Inflammatory macrophage (primary cell): ENCODE measurements around the gene GALNT10.

Experiments used
- DNase-seq, 2 donors: peaks; one replicate each; pipeline ENCODE4 v3.0.0-alpha.2; 2020 to 2022

Gene GALNT10

DNA sequence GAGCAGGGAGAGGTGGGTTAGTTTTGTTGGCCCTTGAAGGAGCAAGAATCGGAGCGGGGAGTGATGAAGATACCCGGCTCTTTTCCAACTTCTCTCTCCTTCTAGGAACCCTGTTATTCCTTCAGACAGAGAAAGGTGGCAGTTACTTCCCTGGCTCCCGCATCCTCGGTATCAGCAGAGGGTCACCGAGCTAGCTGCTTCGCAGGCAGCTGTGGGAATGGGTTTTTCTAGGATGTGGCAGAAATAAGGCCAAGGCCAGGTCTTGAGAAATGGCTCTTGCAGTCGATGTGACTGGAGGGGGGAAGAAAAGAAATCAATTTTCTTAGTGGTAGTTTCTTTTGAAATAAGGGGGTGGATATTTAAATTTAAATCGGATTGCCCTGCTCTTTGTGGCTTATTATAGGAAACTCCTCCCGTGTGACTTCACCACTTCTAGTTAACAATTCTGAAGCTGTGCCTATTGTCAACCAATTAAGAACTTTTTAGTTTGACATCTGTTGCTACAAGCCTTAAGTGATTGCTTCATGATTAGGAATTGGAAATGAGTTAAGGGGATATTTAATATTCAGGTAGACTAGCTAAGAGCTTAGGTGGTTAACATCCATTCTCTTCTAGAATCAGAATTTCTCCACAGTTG lies 256.7 kb downstream of the GALNT10 start:
- DNase-seq: peak in 1 of 2 donors; percentile 24

DNA sequence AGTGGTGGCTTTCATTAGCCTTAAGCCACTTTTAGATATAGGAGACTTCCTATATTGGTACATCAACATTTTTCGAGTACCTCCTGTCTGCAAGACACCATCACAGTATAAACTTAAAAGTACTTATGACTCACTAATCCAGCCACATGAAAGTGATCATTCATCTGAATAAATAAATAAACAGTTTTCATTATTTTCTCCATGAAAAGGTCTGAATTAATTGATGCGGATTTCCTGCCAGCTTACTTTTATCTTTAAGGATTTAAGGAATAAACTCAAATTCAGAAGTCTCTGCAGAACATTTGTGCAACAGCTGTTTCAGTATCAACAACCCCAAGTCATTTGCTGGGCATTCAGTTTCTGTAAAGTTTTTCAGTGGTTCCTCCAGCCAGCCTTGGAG lies 259.3 kb downstream of the GALNT10 start:
- DNase-seq: no peak

DNA sequence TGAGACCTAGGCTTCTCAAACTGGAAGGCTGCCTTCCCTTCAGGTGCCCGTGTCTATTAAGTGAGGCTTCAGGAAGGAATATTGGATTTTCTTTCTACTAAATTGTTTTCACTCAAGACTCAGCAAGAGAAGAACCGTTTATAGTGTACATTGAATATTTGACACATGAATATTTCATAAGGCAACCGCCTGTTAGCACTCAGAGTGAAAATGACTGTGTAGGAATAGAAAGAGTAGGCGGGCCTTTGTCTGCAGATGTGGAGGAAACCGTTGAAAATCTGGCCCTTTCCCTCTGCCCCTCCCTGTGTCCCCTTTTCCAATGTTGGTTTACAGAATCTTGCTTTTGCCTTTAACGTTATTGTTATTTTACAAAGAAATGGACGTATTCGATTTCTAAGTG lies 261.4 kb downstream of the GALNT10 start:
- DNase-seq: no peak

DNA sequence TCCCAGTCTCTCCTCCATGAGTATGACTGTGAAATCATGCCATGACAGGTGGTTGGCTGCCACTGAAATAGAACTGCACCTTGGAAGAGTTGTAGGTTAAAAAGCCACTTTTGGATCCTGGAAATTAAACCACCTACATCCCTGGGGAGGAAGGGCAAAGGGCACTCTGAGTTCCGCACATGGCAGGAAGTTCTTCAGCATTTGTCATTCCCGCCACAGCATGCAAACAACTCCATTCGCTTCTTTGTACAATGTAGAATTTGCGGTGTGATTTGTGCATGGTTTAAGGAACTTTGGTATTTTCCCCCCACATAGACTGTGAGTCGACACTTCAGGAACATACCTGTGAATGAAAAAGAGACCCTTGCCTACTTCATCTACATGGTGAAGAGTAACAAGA lies 265.1 kb downstream of the GALNT10 start:
- no peak for DNase-seq

DNA sequence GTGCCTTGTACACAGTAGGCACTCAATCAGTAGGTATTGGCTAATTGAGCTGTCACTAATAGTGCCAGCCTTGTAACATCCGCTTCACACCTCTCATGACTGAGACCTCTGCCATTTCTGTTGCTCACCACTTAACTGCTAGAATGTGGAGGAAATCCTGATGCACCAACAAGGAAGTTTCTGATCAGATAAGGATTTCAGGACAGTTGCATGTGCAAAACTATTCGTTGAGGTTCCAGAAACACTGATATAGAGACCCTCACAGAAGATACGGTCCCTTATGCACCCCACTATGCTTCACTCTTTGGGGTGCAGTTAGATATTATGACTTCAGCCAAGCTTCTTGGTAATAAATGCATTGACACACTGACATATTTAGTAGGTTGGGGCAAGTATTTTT lies 266.0 kb downstream of the GALNT10 start:
- no peak for DNase-seq

DNA sequence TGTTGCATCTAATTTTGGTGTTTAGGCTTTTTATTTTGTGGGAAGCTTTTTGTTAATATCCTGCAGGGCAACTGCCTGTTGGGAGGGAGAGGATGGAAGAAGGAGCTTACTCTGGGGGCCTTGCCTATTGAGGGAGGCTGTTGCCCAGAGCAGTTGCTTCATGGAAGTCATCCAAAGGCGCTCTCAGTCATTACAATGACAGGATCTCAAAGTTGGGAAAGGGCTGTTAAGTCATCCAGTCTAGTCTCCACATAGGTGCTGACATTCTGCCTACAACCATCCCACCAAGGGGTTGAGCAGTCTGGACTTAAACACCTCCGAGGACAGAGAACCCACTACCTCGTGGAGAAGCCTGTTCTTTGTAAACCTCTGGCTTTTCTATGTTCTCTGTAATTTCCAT lies 268.5 kb downstream of the GALNT10 start:
- DNase-seq: no peak

DNA sequence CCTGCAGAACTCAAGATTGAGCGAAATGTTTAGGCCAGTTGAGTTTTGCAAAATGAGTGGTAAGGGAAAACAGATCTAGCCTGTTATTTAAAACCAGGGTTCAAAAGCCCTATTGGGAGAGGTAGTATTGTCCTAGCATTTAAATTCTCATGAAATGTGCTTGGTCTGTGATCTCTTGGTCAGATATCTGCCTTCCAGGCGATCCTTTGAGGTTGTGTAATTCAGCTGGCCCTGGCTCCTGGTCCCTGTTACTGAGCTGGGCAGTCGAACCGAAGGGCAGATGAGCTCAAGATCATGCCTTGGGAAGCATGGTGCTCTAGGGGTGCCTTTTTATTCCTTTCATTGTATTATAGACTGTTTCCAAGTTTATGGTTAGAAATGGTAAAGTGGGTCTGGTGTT lies 269.6 kb downstream of the GALNT10 start:
- DNase-seq: no peak

DNA sequence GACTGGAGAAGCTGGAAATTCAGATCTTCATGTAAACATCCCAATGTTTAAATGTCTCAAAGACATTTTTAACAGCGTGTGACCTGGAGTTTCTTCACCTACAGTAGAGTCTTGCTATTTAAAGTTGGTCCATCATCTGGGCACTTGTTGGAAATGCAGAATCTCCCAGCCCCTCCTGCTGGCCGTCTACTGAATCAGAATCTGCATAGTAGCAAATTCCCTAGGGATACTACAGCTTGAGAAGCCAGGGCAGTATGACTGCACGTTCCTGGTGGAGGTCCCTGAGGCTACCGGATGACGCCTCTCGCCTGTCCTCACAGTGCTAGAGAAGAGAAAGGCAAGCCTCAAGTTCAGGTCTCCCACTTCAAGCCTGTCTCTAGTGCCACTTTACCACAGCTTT lies 271.0 kb downstream of the GALNT10 start:
- DNase-seq: no peak

DNA sequence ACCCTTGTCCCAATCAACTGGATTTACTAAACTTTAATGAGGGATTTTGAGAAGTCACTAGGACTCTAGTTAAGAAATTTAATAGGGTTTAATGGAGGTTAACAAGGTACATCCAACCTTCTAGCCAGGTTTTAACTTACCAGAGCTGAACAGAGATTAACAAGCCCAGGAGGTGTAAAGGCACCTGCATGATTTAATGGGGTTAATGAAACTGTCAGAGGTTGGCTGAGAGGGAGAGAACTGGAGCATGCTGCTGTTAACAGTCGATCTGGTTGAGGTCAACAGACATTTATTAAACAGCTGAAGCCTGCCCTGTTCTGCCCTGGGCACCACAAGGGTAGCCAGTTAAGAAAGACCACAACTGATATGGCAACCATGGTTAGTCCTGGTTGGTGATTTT lies 273.9 kb downstream of the GALNT10 start:
- no peak for DNase-seq

DNA sequence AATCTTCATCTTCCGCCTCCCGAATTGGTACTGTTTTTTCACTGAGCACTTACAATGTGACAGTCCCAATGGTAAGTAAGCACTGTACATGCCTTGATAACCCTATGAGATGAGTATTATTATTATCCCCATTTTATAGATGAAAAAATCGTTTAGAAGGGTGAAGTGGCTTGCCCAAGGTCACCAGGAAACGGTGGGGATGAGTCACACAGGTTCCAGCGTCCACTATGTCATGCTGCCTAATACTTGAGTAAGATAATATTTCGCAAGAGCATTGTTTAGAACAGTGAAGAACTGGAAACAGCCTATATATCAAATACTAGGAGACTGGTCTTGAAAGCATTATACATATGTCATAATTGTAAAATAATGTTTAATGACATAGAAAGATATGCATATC lies 274.6 kb downstream of the GALNT10 start:
- peak; percentile 67 to 78 for DNase-seq

DNA sequence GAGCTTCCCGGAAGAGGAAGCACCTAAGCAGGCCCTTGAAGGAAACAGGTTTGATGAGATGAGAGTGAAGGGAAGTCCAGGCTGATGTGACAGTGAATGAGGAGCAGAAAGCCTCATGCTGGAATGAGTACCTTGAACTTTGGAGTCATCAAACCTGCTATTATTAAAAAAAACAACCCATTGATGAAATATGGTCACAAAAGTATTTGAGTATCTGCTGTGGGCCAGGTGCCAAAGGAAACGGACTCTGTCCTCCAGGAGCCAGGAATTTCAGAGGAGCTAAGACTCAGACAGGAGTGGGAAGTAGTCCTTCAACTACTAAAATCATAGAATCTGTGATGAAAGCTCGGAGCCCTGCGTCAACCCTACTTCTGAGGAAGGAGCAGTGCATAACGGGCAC lies 275.6 kb downstream of the GALNT10 start:
- DNase-seq: no peak

DNA sequence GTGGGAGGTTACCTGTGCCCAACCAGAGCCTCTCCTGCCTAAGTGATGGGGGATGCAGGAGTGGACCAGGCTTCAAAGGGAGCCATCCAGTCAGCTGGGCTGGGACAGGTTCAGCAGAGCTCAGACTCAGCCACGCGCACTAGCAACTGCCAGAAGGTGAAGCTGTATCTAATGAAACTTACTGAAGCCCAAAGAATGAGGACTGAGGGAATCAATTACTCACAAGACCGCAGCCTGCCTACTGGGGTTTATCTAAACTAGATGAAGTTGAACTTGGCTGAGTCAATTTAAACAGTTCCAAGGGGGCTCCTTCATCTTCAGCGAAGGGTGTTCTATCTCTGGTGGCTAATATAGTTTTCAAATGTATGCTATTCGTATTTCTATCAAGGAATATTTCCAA lies 276.1 kb downstream of the GALNT10 start:
- no peak for DNase-seq

DNA sequence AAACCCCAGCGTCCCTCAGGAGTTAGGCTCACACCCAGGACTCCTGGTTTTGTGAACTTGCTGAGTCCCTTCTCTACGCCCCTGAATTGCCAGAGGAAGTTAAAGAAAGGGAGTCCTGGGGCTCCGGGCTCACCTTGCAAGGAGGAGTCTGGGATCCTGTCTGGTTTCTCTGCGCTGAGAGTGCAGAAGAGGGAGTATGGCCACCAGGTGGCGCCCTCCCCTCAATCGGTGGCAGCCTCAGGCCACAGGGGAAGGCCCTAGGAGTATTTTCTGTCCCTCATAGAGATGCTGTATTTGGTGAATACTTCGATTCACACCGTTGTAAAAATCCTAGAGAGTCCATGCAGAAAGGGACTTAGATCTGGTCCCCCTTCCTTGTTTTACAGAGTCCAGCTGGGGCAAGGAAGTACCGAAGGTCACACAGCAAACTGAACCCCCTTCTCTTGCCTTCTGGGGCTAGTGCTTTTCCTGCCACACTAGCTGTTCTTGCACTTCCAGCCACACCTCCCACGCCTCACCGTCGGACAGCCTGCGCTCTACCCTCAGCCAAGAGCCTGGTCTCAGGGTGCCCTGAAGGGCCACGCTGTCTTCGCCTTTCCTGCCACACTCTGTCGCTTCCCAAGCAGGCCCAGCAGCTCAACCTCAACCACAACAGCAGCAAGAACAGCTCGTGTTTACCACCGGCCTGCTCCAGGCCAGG lies 277.3 kb downstream of the GALNT10 start:
- DNase-seq: peak; percentile 63 to 67

DNA sequence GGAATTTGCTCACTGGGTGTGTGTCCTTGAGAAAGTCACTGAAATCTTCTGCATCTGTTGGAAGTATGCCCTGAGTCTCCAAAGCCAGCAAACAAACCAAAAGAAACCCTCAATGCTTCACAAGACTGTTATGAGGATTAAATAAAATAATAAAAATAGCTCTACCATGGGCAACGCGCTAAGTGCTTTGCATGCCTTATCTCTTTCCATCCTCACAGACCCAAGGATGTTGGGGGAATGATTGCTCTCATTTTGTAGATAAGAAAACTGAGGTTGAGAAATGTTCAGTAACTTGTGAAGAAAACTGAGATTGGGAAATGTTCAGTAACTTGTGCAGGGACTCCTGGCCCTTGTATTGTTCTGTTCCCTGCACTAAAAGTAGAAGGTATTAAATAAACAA lies 279.6 kb downstream of the GALNT10 start:
- DNase-seq: no peak
